NOMO-1 (cell line): ENCODE results near the gene N4BP3.
"Not testable (repeated sequence)": the region's sequence is repeated elsewhere in the genome, so short reads cannot be mapped to it uniquely, and the experiment has no call there.

Experiments
- DNase-seq, 2 experiments: peaks; one replicate each; lab custom pipeline; 2025; ENCODE audit not compliant: unreplicated experiment in 2 of 2; lab: John Stamatoyannopoulos, UW

Gene N4BP3, protein sequence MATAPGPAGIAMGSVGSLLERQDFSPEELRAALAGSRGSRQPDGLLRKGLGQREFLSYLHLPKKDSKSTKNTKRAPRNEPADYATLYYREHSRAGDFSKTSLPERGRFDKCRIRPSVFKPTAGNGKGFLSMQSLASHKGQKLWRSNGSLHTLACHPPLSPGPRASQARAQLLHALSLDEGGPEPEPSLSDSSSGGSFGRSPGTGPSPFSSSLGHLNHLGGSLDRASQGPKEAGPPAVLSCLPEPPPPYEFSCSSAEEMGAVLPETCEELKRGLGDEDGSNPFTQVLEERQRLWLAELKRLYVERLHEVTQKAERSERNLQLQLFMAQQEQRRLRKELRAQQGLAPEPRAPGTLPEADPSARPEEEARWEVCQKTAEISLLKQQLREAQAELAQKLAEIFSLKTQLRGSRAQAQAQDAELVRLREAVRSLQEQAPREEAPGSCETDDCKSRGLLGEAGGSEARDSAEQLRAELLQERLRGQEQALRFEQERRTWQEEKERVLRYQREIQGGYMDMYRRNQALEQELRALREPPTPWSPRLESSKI

DNA sequence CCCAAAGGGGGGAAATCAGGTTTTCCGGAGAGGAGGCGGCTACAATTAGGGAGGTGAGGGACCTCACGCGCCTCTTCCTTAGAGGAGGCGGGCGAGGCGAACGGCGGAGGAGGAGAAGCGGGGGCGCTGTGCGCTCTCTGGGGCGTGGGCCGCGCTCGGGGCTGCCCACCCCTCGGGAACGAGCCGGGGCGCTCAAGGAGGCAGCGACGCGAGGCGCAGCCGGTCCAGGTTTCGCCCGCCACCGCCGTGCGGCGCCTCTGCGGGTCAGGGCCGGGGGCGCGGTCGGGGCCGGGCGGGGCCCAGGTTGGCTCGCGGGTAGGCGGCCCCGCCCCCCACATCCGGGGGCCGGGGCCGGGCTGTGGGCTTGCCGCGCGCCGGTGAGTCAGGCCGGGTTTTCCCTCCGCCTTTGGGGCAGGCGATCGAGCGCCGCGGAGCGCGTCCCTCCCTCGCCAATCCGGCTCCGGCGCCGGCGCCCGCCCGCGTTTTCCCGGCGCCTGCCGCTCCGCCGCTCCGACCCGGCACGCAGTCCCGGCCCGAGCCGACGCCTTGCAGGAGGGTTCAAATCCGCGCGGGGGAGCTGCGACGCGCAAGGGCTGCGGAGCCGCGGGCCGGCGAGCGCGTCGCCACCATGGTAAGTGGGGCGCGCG is at the start of gene N4BP3:
Gene N4BP3 (plus strand): TSS at position 392 of the 647 bp plus-strand sequence. CDS start 6,052 bp downstream, outside the sequence.
- peak; percentile 69 to 76 for DNase-seq

- no peak for DNase-seq
Observed at GRCh38 chr5:178067755-178068154, 45.6 kb upstream of the N4BP3 start.

- no peak for DNase-seq
Observed at GRCh38 chr5:178068293-178068692, 45.0 kb upstream of the N4BP3 start.

GRCh38 chr5:178069909-178070308 is 43.4 kb upstream of the N4BP3 start:
- DNase-seq, result peak; percentile 60 to 62

DNA sequence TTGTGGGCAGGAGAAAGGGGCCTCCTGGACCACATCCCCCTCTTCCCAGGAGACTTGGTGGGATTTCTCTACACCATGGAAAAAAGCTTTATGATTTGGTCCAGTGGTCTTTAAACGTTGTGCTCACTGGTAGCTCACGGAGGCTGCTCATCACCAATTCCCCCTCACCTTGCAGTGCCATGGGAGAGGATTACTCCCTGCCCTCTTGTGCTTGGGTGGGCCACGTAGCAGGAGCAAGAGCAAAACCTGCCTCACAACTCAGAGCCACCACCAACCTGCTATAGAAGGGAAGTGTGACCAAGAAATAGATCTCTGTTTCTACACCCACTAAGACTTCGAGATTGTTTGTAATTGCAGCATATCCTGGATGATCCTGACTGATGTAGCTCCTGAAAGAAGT is 42.2 kb upstream of the N4BP3 start:
- no peak for DNase-seq

GRCh38 chr5:178072749-178073148 is 40.6 kb upstream of the N4BP3 start:
- no peak for DNase-seq

DNA sequence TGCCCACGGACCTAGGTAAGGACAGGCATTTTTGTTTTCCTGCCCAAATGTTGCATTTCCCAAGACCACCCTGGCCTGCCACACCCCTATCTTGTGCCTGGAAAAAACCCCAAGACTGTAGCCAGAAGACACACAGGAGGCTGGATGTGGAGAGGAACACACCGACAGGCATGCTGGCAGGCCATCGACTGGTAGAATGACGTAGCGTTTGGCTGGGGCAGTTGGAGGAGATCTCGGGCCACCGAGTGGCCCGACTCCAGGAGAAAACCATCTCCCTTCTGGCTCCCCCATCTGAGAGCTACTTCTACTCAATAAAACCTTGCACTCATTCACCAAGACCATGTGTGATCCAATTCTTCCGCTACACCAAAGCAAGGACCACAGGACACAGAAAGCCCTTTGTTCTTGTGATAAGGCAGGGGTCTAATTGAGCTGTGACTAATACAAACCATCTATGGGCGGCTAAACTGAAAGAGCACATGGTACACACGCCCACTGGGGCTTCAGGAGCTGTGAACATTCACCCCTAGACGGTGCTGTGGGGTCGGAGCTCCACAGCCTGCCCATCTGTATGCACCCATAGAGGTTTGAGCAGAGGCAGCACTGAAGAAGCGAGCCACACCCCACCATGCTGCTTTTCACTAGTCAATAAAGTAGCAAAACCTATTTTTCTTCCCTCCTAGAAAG is 38.9 kb upstream of the N4BP3 start:
- no peak for DNase-seq

- not testable (repeated sequence) for DNase-seq
Observed at GRCh38 chr5:178076965-178077364, 36.4 kb upstream of the N4BP3 start.

DNA sequence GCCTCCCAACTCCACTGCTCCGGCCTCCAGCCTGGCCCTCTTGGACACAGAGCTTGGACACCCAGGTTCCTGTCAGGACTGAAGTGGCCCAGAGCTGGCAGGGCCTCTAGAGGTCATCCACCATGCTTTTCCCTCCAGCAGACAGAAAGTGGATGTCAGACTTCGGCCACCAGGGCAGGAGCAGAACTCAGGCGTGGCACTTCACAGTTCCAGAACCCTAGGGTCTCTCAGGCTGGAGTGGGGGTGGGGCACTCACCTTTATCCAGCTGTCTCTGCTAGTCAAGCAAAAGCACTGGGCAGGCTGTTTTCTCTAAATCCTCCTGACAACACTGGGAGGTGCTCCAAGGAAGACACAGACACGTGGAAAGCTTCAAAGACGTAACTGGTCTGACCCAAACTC is 35.6 kb upstream of the N4BP3 start:
- no peak for DNase-seq

DNA sequence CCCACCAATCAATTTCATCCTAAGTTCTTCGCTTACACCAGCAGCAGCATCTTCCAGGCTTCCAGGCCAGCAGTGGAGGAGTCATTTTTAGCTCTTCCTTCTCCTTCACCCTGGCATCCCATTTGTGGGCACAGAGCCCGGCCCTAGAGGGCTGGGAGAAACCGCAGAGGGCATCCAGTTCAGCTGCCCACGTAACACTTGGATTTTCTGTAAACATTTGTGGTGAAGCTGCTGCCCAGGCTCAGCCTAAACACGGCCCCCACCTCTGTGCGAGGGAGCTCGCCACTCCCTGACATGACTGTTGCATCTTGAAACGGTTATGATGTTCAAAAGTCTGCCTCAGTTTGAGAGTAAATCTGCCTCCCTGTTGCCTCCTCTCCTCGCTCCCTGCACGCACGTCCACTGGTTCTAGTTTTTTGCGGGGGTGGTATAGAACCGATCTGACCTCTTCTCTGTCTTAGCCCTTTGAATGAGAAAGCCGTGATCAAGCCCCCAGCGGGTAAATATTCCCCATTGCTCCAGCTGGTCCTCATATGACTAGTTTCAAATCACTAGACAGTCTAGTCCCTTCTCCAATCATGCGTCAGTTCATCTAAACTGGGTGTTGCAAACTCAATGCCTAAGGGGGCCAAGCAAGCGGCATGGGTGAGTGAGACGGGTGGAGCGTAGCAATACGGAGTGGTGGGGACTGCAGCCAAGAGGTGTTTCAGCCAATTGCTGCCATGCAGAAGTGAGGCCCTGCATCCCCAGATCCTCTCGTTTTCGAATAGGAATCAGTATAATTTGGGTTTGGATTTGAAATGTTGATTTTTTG is 34.9 kb upstream of the N4BP3 start:
- DNase-seq, result no peak

GRCh38 chr5:178080056-178080455 is 33.3 kb upstream of the N4BP3 start:
- DNase-seq, result no peak

DNA sequence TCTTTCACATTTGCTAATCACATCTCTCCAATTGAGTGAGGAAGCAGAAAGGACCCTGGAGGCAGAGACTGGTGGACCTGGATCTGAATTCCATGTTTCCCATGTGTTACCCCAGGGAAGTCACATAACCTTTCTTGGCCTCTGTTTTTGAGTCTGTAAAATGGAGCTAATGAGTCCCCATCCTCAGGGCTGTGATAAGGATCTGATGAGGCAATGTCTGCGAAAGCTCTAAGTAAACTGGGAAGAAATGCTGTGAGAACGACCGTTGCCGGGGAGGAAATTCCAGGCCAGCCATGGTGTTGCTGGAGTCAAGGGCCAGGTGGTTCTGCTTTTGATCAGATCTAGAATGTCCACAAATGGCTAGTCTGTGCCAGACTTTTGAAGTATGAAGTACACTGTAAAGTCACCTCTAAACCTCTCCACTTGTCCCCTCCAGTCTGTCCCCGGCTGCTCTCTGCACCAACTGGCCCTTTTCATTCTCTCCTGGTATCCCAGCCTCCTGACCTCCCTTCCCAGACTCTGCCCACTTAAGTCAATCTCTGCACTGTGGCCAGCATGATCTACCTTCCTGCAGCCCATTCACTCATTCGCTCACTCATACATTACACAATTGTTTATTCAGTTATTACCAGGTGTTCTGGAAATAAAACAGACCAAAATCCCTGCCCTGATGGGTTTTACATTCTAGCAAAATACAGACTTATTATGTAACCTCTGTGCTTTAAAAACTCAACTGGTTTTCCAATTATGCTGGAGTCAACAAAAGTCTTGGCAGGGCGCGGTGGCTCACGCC is 32.5 kb upstream of the N4BP3 start:
- no peak for DNase-seq

DNA sequence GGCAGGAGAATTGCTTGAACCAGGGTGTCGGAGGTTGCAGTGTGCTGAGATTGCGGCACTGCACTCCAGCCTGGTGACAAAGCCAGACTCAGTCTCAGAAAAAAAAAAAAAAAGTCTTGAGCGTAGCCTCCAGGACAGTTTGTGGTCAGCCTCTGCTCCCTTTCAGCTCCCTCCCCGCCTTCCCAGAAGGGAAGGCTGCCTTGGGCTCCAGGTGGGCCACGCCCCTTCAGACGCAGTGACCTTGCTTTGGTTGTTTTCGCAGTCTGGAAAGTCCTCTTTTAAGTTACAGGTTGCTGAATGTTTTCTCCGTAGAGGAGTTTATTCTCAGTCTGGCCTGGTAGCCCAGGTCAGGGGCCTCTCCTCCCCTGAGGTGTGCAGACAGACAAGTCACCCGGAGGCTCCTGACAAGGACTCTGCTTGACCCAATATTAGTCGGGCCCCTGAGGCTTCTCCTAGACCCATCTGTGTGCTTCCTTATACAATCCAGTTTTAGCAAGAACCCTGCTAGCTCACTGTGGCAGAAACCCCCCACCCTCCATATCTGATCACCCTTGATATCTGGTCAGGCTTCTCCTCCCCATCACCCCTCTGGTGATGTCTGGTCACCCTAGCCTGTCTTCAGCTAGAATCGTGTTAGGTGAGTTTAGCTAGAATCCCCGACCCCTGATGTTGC is 31.6 kb upstream of the N4BP3 start:
- no peak for DNase-seq

DNA sequence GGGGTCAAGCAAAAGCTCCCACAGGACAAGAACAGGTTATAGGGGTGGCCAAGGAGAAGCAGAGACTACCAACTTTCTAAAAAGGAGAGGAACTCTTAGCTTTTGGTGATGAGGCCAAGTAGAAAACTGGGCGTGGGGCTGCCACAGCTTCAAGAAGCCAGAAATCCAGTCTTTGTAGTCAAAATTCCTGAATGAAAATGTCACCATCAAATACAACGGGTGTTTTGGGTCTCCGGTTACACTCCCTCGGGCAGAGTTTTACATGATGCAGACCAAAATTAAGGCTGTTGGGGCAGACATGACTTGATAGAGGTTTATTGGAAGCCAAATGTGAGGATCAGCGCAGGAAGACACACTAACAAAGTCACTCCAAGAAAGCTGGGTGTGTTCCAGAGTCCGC is 29.4 kb upstream of the N4BP3 start:
- DNase-seq, result no peak

GRCh38 chr5:178085316-178085715 is 28.0 kb upstream of the N4BP3 start:
- no peak for DNase-seq

DNA sequence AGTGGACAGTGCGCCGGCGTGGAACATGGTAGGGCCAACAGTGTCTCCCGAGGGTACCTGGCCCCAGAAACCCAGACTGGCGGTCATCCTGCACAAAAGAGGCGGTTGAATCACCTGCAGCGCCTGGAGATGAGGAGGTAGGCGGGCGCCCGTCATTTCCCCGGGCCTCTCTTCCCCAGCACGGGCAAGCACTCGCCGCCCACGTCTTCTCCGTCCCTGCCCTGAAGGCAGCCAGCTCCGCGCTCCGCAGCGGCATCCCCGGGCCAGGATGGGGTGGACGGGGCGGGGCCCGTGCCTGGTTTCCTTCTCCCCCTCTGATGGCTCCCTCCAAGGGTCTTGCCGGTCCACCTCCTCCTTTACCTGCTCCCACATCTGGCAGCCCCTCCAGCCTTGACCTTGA is 27.1 kb upstream of the N4BP3 start:
- no peak for DNase-seq

DNA sequence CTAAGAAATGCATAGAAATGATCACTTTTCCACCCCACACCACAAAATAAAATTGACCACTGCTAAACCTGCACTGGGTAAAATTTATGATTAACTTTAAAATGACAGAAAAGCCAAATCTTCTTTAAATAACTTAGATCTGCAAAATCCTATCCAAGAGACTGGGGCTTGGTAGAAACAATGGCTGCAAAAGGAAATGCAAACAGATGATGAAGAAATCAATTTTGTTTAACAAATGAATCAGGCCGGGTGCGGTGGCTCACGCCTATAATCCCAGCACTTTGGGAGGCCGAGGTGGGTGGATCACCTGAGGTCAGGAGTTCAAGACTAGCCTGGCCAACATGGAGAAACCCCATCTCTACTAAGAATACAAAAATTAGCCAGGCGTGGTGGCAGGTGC is 26.1 kb upstream of the N4BP3 start:
- DNase-seq, result not testable (repeated sequence)

DNA sequence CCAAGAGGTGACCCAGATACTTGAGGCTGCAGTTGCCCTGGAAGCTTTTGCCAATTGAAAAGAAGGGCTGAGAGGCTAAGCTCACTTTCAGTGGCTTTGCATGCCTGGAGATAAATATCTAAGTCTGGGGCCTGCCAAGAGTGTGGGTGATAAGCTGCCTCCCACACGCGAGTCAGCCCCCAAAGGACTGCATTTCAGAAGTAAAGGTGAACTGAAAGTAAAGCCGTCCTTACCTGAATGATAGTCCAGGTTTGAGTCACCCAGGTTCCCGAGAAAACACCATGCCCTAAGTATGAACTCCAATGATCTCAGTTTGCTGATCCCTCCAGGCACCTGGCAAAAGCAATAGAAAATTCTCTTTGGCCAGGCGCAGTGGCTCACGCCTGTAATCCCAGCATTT is 22.5 kb upstream of the N4BP3 start:
- DNase-seq, result no peak

GRCh38 chr5:178093134-178093533 is 20.2 kb upstream of the N4BP3 start:
- DNase-seq, result no peak
